A204.1 (cell line): ENCODE data around the gene DUSP2.

Experiments
- FAIRE-seq: peaks from 2 replicates; lab custom pipeline; 2012; peaks lifted over from hg19 to GRCh38; lab: Jason Lieb, UNC

DUSP2 gene

DNA sequence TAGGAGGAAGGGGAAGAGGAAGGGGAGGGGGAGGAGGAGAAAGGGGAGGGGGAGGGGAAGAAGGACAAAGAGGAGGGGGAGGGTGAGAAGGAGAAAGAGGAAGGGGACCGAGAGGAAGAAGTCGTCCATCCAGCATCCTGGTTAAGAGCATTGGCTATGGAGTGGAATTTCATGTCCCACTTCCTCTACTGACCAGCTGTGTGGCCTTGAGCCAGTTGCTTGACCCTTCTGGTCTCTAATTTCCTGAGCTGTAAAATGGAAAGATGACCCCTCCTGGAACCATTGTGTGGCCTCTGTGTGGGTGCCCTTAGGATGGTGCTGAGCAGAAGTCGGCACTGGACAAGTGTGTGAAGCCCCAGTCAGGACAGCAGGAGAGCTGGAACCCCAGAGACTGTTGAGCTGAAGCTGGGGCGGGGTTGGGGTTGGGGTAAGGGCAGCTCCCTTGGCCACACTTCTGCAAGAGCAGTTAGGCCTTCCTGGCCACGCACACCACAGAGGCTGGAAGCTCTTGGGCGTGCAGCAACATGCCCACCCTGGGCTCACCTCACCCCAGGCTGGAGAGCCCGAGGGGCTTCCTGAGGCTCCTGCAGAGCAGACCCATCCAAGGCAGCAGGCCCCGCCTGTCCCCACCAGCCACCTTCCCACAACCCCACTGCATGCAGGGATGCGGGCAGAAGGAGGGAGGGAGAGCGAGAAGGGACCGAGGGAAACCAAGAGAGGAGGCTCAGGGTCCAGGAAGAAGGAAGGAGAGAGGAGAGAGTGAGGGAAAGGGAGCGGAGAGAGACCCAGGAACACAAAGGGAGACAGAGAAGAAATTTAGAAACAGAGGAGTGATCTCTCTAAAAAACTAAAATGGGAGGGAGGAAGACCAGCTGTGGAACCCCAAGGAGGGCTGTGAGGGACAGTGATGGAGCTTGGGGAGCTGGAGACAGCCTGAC, 45.1 kb downstream of the DUSP2 start:
- no peak for FAIRE-seq

DNA sequence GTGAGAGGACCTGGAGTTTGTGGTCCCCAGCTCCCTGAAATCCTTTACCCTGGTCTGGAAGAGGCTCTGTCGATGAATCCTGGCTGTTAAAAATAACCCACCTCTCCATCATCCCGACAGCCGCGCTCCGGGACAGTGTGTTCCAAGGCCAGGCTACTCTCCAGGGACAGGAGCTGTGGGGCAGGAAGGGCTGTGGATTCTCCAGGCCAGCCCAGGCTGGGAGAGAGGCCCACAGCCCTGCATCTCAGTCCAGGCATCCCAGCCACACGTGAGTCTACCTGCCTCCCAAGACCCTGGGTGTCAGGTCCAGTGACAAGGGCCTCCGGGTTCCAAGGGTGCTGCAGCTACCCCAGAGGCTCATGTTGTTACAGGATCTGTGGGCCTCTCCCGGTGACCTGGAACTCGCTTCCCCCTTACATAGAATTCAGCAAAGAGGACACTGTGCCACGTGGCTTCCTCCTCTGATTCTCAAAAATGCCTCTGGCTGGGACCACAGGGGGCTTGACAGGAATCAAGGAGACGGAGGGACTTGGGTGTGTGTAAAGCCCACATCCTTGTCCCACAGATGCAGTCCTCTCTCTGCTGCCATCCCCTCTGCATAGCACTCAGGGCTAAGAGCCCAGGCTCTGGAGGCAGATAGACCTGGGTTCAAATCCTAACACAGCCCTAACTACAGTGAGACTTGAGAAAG, 46.2 kb downstream of the DUSP2 start:
- no peak for FAIRE-seq

GRCh38 chr2:96097951-96098823, 47.1 kb downstream of the DUSP2 start:
- FAIRE-seq: no peak

DNA sequence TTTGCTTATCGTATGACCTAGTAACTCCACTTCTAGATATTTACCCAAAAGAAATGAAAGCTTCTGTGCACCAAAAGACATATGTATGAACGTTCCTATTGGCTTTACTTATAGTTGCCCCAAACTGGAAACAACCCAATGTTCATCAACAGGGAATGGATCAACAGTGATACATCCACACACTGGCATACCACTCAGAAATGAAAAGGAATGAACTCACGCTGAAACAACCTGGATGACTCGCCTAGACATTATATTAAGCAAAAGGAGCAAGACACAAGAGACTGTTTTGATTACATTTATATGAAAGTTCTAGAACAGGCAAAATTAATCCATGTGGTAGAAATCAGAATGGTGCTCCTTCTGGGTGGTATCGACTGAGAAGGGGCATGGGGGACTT, 47.8 kb downstream of the DUSP2 start:
- FAIRE-seq: no peak

DNA sequence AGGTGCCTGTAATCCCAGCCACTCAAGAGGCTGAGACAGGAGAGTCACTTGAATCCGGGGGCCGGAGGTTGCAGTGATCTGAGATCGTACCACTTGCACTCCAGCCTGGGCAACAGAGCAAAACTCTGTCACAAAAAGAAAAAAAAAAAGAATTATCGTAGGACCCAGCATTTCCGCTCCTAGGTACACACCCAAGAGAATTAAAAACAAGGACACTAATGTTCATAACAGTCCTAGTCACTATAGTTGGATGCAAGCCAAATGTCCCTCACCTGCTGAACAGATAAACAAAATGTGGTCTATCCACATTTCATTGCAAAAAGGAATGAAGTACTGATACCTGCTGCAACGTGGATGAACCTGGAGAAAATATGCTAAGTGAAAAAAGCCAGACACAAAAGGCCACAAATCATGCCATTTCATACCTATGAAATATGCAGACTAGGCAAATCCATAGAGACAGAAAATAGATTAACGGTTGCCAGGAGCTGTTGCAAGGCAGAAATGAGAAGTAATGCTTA, 50.1 kb downstream of the DUSP2 start:
- FAIRE-seq: no peak

GRCh38 chr2:96093528-96093927, 51.7 kb downstream of the DUSP2 start:
- FAIRE-seq: no peak
